Ishikawa (cell line): ENCODE results near the gene GTF2A2.

ENCODE experiments used
- CEBPB ChIP-seq: IDR thresholded peaks from 2 replicates; pipeline ENCODE4 v1.6.1; 2012
- CREB1 ChIP-seq: IDR thresholded peaks from 2 replicates; pipeline ENCODE4 v1.6.1; 2012; ENCODE audit warnings: low read depth
- EGR1 ChIP-seq: IDR thresholded peaks from 2 replicates; pipeline ENCODE4 v1.6.1; 2012
- EP300 ChIP-seq: IDR thresholded peaks from 2 replicates; pipeline ENCODE4 v1.6.1; 2012; ENCODE audit warnings: borderline replicate concordance
- FOXM1 ChIP-seq: IDR thresholded peaks from 2 replicates; pipeline ENCODE4 v1.6.1; 2012; ENCODE audit warnings: low read depth, borderline replicate concordance
- NFIC ChIP-seq: IDR thresholded peaks from 2 replicates; pipeline ENCODE4 v1.6.1; 2012
- RAD21 ChIP-seq: IDR thresholded peaks from 2 replicates; pipeline ENCODE4 v1.6.1; 2012; ENCODE audit warnings: low read depth
- REST ChIP-seq: IDR thresholded peaks from 2 replicates; pipeline ENCODE4 v1.6.1; 2012; ENCODE audit warnings: low read depth, mild to moderate bottlenecking
- TAF1 ChIP-seq: IDR thresholded peaks from 2 replicates; pipeline ENCODE4 v1.6.1; 2012; ENCODE audit warnings: low read depth, mild to moderate bottlenecking
- TCF12 ChIP-seq: IDR thresholded peaks from 2 replicates; pipeline ENCODE4 v1.6.1; 2012; ENCODE audit warnings: low read depth
- TEAD4 ChIP-seq: IDR thresholded peaks from 2 replicates; pipeline ENCODE4 v1.6.1; 2012
- USF1 ChIP-seq: IDR thresholded peaks from 2 replicates; pipeline ENCODE4 v1.6.1; 2012
- YY1 ChIP-seq: IDR thresholded peaks from 2 replicates; pipeline ENCODE4 v1.6.1; 2012; ENCODE audit warnings: low read depth
- ZBTB7A ChIP-seq: IDR thresholded peaks from 2 replicates; pipeline ENCODE4 v1.6.1; 2012; ENCODE audit warnings: low read depth
- TF ChIP-seq, protein P1 (sequence below): IDR thresholded peaks from 2 replicates; pipeline ENCODE4 v1.6.1; 2012

The GTF2A2 gene

GRCh38 chr15:59616379-59616778 lies 40.9 kb downstream of the GTF2A2 start:
- TF ChIP-seq REST (no peak), TEAD4 (peak; percentile 74), TAF1 (no peak), ZBTB7A (no peak), YY1 (no peak), NFIC (peak; percentile 52; the same call in 1 of the 2 replicates), TCF12 (peak; percentile 80), CEBPB (no peak), CREB1 (no peak), EGR1 (no peak), FOXM1 (no peak; the same call in 1 of the 2 replicates), EP300 (peak; percentile 71; the same call in 1 of the 2 replicates), RAD21 (peak; percentile 76), USF1 (no peak)
- TF ChIP-seq, protein P1, sequence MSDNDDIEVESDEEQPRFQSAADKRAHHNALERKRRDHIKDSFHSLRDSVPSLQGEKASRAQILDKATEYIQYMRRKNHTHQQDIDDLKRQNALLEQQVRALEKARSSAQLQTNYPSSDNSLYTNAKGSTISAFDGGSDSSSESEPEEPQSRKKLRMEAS, result no peak; the same call in 1 of the 2 replicates

GRCh38 chr15:59615661-59616060 lies 41.7 kb downstream of the GTF2A2 start:
- no peak for TF ChIP-seq CEBPB
- TF ChIP-seq YY1, result no peak
- no peak for TF ChIP-seq TEAD4
- TF ChIP-seq RAD21, result no peak
- TF ChIP-seq TCF12, result no peak
- no peak for TF ChIP-seq FOXM1
- no peak for TF ChIP-seq EP300
- TF ChIP-seq TAF1, result no peak
- no peak for TF ChIP-seq EGR1
- TF ChIP-seq USF1, result no peak
- no peak for TF ChIP-seq ZBTB7A
- TF ChIP-seq CREB1, result no peak
- TF ChIP-seq, protein P1, result no peak
- no peak for TF ChIP-seq REST
- TF ChIP-seq NFIC, result no peak

DNA sequence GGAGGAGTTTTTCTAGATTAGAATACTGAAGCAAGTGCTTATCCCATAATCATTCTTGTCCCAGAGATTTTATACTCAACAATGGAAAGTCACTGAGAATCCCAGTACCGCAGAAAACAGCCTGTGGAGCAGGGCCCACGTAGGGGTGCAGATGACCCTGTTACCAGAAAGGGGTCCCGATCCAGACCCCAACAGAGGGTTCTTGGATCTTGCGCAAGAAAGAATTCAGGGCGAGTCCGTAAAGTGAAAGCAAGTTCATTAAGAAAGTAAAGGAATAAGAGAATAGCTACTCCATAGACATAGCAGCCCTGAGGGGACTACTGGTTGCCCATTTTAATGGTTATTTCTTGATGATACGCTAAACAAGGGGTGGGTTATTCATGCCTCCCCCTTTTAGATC lies 43.2 kb downstream of the GTF2A2 start:
- TF ChIP-seq REST (no peak), EP300 (no peak), ZBTB7A (no peak), TAF1 (no peak), TCF12 (no peak), RAD21 (no peak), TEAD4 (no peak), NFIC (no peak), FOXM1 (no peak), YY1 (no peak), USF1 (no peak), CEBPB (no peak), CREB1 (no peak)
- TF ChIP-seq, protein P1, result no peak
